ENCODE measurements around the gene ASTL.

- no peak for TF ChIP-seq TCF7L2 (IDR thresholded peaks at IDR 0.05; ENCODE audit: low read depth, low read length)
- TF ChIP-seq THRA (CRISPR knock-in tag; IDR thresholded peaks at IDR 0.05; ENCODE audit: borderline replicate concordance), result no peak
- no peak for TF ChIP-seq E2F1 (CRISPR knock-in tag; IDR thresholded peaks at IDR 0.05)
- no peak for TF ChIP-seq ZGPAT (CRISPR knock-in tag; IDR thresholded peaks at IDR 0.05)
- TF ChIP-seq POLR2AphosphoS5 (IDR thresholded peaks at IDR 0.05; ENCODE audit: low read depth, low read length), result no peak
- no peak for TF ChIP-seq ZNF576 (CRISPR knock-in tag; IDR thresholded peaks at IDR 0.05)
- no peak for TF ChIP-seq JUN (CRISPR knock-in tag; IDR thresholded peaks at IDR 0.05)
Observed at GRCh38 chr2:96145036-96145847, 6.9 kb upstream of the ASTL start, which contains the start of gene DUSP2.
